Measurements from ENCODE around the gene SYT1. TPM values are rescaled to one million over a fixed set of nuclear protein-coding genes. Genes with fewer than 3 reads are reported as not detected.

The SYT1 gene
- total and polyA plus RNA-seq, 8 donors, result under 0.01 to 11.4 (median 0.88) TPM

DNA sequence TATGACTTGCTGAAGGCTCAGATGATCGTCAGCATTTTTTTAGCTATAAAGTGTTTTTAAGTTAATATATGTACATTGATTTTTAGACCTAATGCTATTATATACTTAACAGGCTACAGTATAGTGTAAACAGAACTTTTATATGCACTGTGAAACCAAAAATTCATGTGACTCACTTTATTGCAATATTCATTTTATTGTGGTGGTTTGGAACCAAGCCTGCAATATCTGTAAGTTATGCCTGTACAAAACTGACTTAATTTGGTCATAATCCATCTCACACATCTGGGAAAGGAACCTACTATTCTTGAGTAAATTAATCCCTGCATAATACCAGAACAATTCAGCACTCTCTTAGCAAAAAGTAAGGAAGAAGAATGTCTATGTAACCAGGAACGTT is 390.7 kb downstream of the SYT1 start:
- WGBS, 5 donors, result 67 to 85% (median 73%) methylated on average over 2 of the region's 2 CpGs
- Histone ChIP-seq H3K27me3 (no peaks in the 10 kb centered on the region), H3K9me3 (peaks cover 0 to 6% (median 0%) of the 10 kb centered on the region in 4 donors), H3K4me3 (no peak overlapping the region), H3K27ac (no peak overlapping the region), H3K4me1 (no peaks in the 10 kb centered on the region), H3K36me3 (no peaks in the 10 kb centered on the region)
- intact Hi-C loops (cut with DNase I; ENCODE audit: low total_unique reads), result no loop called here
- TF ChIP-seq POLR2A (IDR thresholded peaks at IDR 0.05) (no peak), POLR2AphosphoS5 (IDR thresholded peaks at IDR 0.05) (no peak)
- no peak for DNase-seq

DNA sequence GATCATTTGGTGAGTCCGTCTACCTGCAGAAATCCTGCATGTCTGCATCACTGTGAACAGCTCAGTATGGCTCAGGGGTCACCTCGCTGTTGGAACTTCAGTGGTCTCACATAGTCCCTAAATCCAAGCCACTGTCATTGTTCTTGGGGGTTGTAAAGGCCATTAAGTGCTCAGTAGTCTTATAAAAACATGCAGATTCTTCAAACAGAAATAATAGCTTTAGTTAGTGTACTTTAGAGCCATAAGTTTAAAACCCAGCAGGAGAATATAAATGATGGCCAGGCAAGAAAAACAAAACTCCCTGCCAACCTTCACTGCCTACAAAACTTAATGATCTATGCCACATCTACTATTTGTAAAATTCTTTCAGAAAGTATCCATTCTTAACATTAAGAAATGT is 396.3 kb downstream of the SYT1 start:
- TF ChIP-seq EP300 (IDR thresholded peaks at IDR 0.05) (no peak), POLR2A (IDR thresholded peaks at IDR 0.05) (no peak), POLR2AphosphoS5 (IDR thresholded peaks at IDR 0.05) (no peak)
- TF ChIP-seq, protein P1, sequence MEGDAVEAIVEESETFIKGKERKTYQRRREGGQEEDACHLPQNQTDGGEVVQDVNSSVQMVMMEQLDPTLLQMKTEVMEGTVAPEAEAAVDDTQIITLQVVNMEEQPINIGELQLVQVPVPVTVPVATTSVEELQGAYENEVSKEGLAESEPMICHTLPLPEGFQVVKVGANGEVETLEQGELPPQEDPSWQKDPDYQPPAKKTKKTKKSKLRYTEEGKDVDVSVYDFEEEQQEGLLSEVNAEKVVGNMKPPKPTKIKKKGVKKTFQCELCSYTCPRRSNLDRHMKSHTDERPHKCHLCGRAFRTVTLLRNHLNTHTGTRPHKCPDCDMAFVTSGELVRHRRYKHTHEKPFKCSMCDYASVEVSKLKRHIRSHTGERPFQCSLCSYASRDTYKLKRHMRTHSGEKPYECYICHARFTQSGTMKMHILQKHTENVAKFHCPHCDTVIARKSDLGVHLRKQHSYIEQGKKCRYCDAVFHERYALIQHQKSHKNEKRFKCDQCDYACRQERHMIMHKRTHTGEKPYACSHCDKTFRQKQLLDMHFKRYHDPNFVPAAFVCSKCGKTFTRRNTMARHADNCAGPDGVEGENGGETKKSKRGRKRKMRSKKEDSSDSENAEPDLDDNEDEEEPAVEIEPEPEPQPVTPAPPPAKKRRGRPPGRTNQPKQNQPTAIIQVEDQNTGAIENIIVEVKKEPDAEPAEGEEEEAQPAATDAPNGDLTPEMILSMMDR (IDR thresholded peaks at IDR 0.05), result no peak
- H3K27me3 ChIP-seq, result no peaks in the 10 kb centered on the region
- intact Hi-C loops (cut with DNase I; ENCODE audit: low total_unique reads), result no loop called here
- no peaks in the 10 kb centered on the region for H3K36me3 ChIP-seq
- H3K4me3 ChIP-seq, result no peak overlapping the region
- H3K4me1 ChIP-seq, result no peaks in the 10 kb centered on the region
- no peaks in the 10 kb centered on the region for H3K9me3 ChIP-seq
- DNase-seq, result no peak
- WGBS, 5 donors, result 63 to 78% (median 68%) methylated on average over 2 of the region's 2 CpGs
- no peak overlapping the region for H3K27ac ChIP-seq

DNA sequence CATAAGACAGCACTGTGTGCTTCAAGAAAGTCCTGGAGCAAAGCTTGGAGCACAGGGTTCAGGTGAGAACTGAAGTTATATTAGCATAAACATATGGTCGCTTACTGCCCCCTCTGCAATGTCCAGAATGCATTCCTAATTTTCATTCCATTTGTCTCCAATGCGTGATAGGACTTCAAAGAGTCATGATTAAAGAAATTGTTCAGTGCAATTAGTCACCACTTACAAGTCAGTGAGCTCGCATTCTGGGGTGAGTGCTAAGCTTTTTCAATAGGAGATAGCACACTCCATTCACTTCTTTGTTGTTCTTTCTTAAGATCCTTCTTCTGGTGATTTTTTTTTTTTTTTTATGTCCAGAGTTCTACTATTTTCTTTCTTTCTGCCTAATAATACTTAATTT is 398.4 kb downstream of the SYT1 start:
- H3K9me3 ChIP-seq, result no peaks in the 10 kb centered on the region
- H3K4me3 ChIP-seq, result no peak overlapping the region
- TF ChIP-seq EP300 (IDR thresholded peaks at IDR 0.05) (no peak), POLR2A (IDR thresholded peaks at IDR 0.05) (no peak), POLR2AphosphoS5 (IDR thresholded peaks at IDR 0.05) (no peak)
- TF ChIP-seq, protein P1 (IDR thresholded peaks at IDR 0.05), result no peak
- WGBS, 5 donors, result 32 to 59% (median 54%) methylated on average over 3 of the region's 3 CpGs
- H3K4me1 ChIP-seq, result no peaks in the 10 kb centered on the region
- H3K27me3 ChIP-seq, result no peaks in the 10 kb centered on the region
- no peak for DNase-seq
- no peaks in the 10 kb centered on the region for H3K36me3 ChIP-seq
- intact Hi-C loops (cut with DNase I; ENCODE audit: low total_unique reads), result no loop called here
- H3K27ac ChIP-seq, result no peak overlapping the region

DNA sequence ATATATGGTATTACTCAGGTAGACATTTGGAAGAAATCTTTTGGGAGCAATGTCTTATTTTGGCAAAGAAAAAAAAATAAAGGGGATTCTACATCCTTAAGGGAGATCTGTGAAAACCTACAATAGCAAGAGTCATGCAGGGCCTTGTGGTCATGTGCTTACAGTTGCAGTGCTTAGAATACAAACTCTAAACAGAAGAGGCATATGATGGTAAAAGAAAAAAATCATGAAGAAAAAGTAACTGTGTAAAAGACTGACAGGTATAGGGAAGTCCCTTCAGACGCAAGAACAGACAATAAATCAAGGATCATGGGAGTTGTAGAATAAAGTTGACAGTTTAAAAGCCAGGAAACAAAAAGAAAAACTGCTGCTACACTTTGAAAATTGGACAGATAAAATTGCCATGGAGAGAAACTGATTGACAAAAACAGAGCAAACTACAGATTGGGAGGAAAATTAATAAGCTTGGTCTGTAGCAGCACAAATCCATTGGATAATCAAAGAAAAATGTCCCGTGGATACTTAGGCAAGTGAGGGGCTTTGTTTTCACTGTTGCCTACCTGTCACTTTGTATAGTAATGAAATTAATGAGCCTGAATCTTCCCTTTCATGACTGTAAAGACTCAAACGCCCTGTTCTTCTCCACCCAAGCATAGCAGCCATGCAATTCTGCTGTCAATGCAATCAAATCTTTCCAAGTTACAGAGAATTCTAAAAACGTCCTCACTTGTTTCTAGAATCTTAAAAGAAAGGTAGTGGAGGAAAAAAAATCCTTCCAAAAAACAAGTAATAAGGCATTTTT is 402.0 kb downstream of the SYT1 start:
- no peaks in the 10 kb centered on the region for H3K36me3 ChIP-seq
- no peak for DNase-seq
- no peaks in the 10 kb centered on the region for H3K27me3 ChIP-seq
- TF ChIP-seq EP300 (IDR thresholded peaks at IDR 0.05), result no peak
- TF ChIP-seq, protein P1 (IDR thresholded peaks at IDR 0.05), result no peak
- no peak for TF ChIP-seq POLR2A (IDR thresholded peaks at IDR 0.05)
- no peak for TF ChIP-seq POLR2AphosphoS5 (IDR thresholded peaks at IDR 0.05)
- H3K4me3 ChIP-seq, result no peak overlapping the region
- no peaks in the 10 kb centered on the region for H3K9me3 ChIP-seq
- no peaks in the 10 kb centered on the region for H3K4me1 ChIP-seq
- intact Hi-C loops (cut with DNase I; ENCODE audit: low total_unique reads), result no loop called here
- H3K27ac ChIP-seq, result no peak overlapping the region
- WGBS, 5 donors, result 31 to 39% (median 36%) methylated on average over 4 of the region's 4 CpGs

DNA sequence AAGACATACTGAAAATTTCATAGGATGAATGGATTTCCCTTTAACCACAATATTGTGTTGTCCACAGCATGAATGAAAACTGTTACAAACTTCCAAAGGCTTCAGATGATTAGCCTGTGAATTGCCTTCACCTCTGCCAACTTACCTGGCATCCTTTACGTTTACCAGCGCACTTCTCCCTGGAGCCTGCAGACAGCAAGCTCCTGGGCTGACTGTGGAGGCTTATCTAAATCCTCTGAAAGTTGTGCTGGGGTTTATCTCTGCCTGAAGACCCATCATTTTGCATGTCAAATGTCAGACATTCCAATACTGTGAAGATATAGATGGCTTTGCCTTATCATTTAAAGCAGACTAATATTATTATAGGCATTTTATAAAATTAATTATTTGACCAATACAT is 403.0 kb downstream of the SYT1 start:
- H3K9me3 ChIP-seq, result no peaks in the 10 kb centered on the region
- no peak for TF ChIP-seq EP300 (IDR thresholded peaks at IDR 0.05)
- TF ChIP-seq POLR2AphosphoS5 (IDR thresholded peaks at IDR 0.05), result no peak
- no peak for TF ChIP-seq POLR2A (IDR thresholded peaks at IDR 0.05)
- TF ChIP-seq, protein P1 (IDR thresholded peaks at IDR 0.05), result no peak
- H3K4me1 ChIP-seq, result no peaks in the 10 kb centered on the region
- no peak overlapping the region for H3K4me3 ChIP-seq
- no peak overlapping the region for H3K27ac ChIP-seq
- H3K27me3 ChIP-seq, result no peaks in the 10 kb centered on the region
- no peaks in the 10 kb centered on the region for H3K36me3 ChIP-seq
- no peak for DNase-seq
- WGBS, 5 donors, result 47 to 73% (median 60%) methylated on average over 2 of the region's 2 CpGs
- intact Hi-C loops (cut with DNase I; ENCODE audit: low total_unique reads), result no loop called here
